Cardiac muscle cell (in vitro differentiated cells and primary cell): Measurements from ENCODE around the gene UBAP2L. TPM values are rescaled to one million over a fixed set of nuclear protein-coding genes. Genes with fewer than 3 reads are reported as not detected.

Source experiments
- DNase-seq, 2 donors: peaks; one replicate each; pipeline versions ENCODE4 v3.0.0 to v3.0.0-alpha.2; 2010 to 2017; ENCODE audit warnings: low read depth in 1 of 2, low spot score in 1 of 2
- H3K27ac ChIP-seq: fragments of 200-600 bp; sonication (generic); 2 replicates; pipeline ENCODE4 v1.5.1; 2016
- H3K27me3 ChIP-seq: fragments of 200-600 bp; sonication (generic); 2 replicates; pipeline ENCODE4 v1.6.0; 2016; ENCODE audit warnings: control low read depth
- H3K36me3 ChIP-seq: fragments of 200-600 bp; sonication (generic); 2 replicates; pipeline ENCODE4 v1.5.1; 2016; ENCODE audit warnings: control low read depth
- H3K4me1 ChIP-seq: fragments of 200-600 bp; sonication (generic); 2 replicates; pipeline ENCODE4 v1.8.1; 2017; ENCODE audit warnings: low read depth, mild to moderate bottlenecking, mixed run types
- H3K4me3 ChIP-seq: fragments of 200-600 bp; sonication (generic); 2 replicates; pipeline ENCODE4 v1.5.1; 2016; ENCODE audit warnings: mild to moderate bottlenecking
- H3K9me3 ChIP-seq: fragments of 200-600 bp; sonication (generic); 2 replicates; pipeline ENCODE4 v1.5.1; 2017; ENCODE audit warnings: low read depth, mild to moderate bottlenecking, control low read depth
- polyA plus RNA-seq: library from polyadenylated mRNA; unstranded; fragments of >200 nt; fragmentation: Nextera tagmentation; extraction: Ambion mirVana; gene quantifications from 2 replicates; pipeline ENCODE4 v1.2.1, GENCODE V29; 2016
- total RNA-seq: library from RNA; depleted of rRNA; stranded (reverse); fragments of >200 nt; gene quantifications from 2 replicates; pipeline ENCODE4 v1.2.3, GENCODE V29; 2016
- TF ChIP-seq, protein P1 (sequence below): IDR thresholded peaks from 2 replicates; pipeline ENCODE4 v1.5.1; 2012; ENCODE audit warnings: low read depth, mild to moderate bottlenecking, low read length

UBAP2L gene
- total and polyA plus RNA-seq, 2 experiments from 2014 or later: 142 to 190 TPM

DNA sequence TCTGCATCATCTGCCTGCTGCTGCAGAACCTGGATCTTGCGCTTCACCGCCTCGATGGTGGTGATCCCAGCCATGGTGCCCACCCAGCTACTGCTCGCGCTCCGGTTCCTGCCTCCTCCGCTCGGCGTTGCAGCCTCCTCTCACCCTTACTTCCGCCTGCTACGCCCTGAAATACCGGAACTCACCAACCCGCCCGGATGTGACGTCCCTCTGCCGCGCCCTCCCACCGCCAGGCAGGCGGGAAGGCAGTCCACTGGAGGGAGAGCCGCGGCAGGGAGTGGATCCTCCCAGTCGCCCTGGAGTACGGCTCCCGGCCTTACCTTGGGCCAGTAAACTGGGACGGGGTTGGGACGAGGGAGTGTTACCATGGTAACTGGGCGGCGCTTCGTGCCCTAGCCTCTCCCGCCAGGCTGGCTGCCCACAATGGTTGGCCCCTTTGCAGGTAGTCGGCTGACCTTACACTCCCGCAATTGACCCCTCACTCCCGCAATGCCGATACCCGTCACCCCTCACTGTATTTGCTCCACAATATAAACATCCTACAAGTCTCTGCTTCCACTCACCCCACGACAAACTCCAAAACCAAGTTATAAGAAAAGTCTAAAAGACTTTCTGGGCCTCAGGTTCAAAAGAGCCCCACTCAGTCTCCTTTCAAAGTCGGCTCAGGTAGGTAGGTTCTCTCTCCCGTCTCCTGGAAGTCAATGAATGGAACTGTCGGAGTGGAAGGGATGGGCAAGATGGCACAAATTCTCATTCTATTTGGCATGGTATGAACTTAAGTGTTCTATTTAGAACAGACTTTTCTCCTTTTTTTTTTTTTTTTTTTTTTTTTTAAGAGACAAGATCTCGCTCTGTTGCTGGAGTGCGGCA lies 37.5 kb upstream of the UBAP2L start:
- Histone ChIP-seq H3K36me3 (no peaks in the 10 kb centered on the region), H3K9me3 (no peaks in the 10 kb centered on the region), H3K27ac (peak overlapping the region; percentile 67), H3K4me3 (peak overlapping the region; percentile 54), H3K27me3 (no peaks in the 10 kb centered on the region), H3K4me1 (peaks cover 14% of the 10 kb centered on the region)
- DNase-seq: peak; percentile 97 to 98
- TF ChIP-seq, protein P1, sequence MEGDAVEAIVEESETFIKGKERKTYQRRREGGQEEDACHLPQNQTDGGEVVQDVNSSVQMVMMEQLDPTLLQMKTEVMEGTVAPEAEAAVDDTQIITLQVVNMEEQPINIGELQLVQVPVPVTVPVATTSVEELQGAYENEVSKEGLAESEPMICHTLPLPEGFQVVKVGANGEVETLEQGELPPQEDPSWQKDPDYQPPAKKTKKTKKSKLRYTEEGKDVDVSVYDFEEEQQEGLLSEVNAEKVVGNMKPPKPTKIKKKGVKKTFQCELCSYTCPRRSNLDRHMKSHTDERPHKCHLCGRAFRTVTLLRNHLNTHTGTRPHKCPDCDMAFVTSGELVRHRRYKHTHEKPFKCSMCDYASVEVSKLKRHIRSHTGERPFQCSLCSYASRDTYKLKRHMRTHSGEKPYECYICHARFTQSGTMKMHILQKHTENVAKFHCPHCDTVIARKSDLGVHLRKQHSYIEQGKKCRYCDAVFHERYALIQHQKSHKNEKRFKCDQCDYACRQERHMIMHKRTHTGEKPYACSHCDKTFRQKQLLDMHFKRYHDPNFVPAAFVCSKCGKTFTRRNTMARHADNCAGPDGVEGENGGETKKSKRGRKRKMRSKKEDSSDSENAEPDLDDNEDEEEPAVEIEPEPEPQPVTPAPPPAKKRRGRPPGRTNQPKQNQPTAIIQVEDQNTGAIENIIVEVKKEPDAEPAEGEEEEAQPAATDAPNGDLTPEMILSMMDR: no peak

DNA sequence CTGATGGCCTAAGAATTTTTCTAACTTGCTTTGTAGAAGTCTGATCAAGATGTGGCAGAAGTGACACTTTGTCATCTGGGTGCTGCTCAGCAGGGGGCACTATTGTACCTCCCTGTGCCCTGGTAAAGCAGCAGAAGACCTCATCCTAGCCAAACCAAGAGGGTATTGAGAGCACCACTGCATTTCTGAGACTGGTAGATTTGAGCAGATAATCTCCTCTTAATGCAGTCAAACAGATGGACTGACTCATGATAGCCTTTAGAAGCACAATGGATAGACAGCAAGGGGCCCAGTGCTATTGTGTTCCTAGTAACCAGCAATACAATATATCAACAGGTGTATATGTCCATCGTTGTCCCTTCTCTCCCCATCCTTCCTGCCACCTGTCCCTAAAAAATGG lies 34.6 kb upstream of the UBAP2L start:
- Histone ChIP-seq H3K27me3 (no peaks in the 10 kb centered on the region), H3K4me1 (peaks cover 7% of the 10 kb centered on the region), H3K36me3 (no peaks in the 10 kb centered on the region), H3K4me3 (no peak overlapping the region), H3K9me3 (no peaks in the 10 kb centered on the region), H3K27ac (no peak overlapping the region)
- TF ChIP-seq, protein P1: peak; percentile 50
- peak; percentile 52 to 57 for DNase-seq

DNA sequence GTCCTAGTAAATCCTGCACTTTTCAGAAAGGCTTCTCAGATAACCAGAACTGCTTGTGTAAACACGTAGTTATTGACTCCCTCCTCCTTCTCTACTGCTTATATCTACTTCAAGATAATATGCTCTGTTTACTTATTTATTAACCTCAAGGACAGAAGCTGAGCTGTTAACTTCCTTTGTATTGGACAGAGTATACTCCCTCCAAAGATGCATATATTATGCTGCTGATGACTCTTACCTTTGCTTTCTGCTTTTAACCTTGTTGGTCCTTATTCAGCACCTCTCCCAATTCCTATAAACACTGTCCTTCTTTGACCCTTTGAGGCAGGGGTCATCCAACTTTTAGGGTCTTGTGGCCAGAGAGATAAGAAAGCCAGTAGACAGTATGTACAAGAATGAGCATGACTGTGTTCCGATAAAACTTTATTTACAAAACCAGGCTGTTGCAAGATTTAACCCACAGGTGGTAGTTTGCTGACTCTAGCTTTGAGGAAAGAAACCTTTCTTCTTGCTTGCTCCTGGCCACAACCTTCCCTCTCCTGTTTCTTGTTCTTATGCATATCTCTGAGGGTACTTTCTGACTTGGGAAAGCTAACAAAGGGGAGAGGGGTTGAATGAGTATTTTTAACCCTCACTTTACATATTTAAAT lies 33.8 kb upstream of the UBAP2L start:
- no peak overlapping the region for H3K4me3 ChIP-seq
- no peak for DNase-seq
- TF ChIP-seq, protein P1: no peak
- no peaks in the 10 kb centered on the region for H3K36me3 ChIP-seq
- no peaks in the 10 kb centered on the region for H3K27me3 ChIP-seq
- peaks cover under 1% of the 10 kb centered on the region for H3K4me1 ChIP-seq
- no peak overlapping the region for H3K27ac ChIP-seq
- H3K9me3 ChIP-seq: no peaks in the 10 kb centered on the region

DNA sequence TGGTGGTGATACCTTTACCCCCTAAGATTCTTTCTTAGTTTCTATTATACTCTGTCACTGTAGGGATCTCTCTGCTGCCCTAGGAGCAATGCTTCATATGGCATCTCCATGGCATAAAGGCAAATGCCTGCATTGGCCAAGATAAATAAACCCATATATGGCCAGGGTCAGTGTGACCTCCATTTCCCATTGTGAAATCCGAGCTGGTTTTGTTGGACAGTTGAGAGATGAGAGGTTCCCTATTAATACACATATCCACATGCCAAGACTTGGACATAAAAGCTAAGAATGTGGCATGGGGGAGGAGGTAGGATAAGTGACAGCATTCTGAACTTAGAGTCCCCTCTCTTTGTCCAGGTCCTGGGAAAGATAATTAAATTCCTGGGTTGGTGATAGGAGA lies 30.2 kb upstream of the UBAP2L start:
- no peaks in the 10 kb centered on the region for H3K27me3 ChIP-seq
- peak in 1 of 2 donors; percentile 67 for DNase-seq
- no peaks in the 10 kb centered on the region for H3K4me1 ChIP-seq
- no peak overlapping the region for H3K4me3 ChIP-seq
- TF ChIP-seq, protein P1: no peak
- no peaks in the 10 kb centered on the region for H3K36me3 ChIP-seq
- no peaks in the 10 kb centered on the region for H3K9me3 ChIP-seq
- H3K27ac ChIP-seq: no peak overlapping the region

DNA sequence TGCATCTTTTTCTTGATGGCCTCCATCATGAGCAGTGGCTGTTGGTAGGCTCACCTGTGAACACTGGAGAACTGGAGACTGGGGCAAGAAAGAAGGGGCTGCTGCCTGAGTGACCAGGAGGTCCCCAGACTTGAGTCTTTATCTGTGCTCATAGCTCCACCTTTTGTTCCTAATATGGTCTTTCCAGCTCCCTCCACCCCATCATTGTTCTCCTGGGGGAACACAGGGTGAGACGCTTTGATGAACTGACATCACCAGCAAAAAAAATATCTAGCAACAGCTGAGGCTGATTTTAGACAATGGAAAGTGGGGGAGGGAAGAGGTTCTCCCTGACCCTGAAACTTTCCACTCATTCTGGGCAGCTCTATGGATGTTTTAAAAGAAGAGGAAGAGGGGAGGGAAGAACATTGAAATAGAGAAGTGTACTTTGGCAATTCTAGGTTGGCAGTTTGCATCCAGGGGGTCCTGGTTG lies 28.7 kb upstream of the UBAP2L start, which contains the start of gene TPM3:
TPM3 (minus strand) TSS at position 111 of the 472 bp plus-strand sequence; CDS start at position 29, 82 bp downstream.
- no peaks in the 10 kb centered on the region for H3K27me3 ChIP-seq
- H3K9me3 ChIP-seq: no peaks in the 10 kb centered on the region
- peak in 1 of 2 donors; percentile 57 for DNase-seq
- no peak within 1 kb of the TSS for H3K27ac ChIP-seq
- H3K4me3 ChIP-seq: no peak within 1 kb of the TSS
- no peaks in the 10 kb centered on the region for H3K4me1 ChIP-seq
- no peaks in the 10 kb centered on the region for H3K36me3 ChIP-seq
- TF ChIP-seq, protein P1: no peak
